Measurements from ENCODE around the gene RNF225. TPM values are rescaled to one million over a fixed set of nuclear protein-coding genes. Genes with fewer than 3 reads are reported as not detected.

RNF225 gene
- total RNA-seq, 1 donor from 2014 or later = not detected

Small RNA genes lying within 50 kb of the gene (microRNA-seq; reads per million reads assigned to microRNA genes)
- not detected for gene MIR4754

Other genes with a start within 250 kb of the RNF225 start
- gene ZNF329, start 244.9 kb upstream of the RNF225 start, total RNA-seq = 8.6 TPM
- gene ZNF274, start 212.6 kb upstream of the RNF225 start, total RNA-seq = 26.7 TPM
- 28.1 TPM for gene ZNF544, start 166.7 kb upstream of the RNF225 start, total RNA-seq
- 6.2 TPM for gene ZNF8, start 116.7 kb upstream of the RNF225 start, total RNA-seq
- 17.1 TPM for gene ERVK3-1, start 90.3 kb upstream of the RNF225 start, total RNA-seq
- gene ZSCAN22, start 68.7 kb upstream of the RNF225 start, total RNA-seq = 2.1 TPM
- 5.2 TPM for gene A1BG, start 42.2 kb upstream of the RNF225 start, total RNA-seq
- gene ZNF497, start 32.9 kb upstream of the RNF225 start, total RNA-seq = 0.40 TPM
- 0.54 TPM for gene ZNF837, start 14.6 kb upstream of the RNF225 start, total RNA-seq
- 394 TPM for gene RPS5, start 8.4 kb upstream of the RNF225 start, total RNA-seq
- 19.8 TPM for gene ZNF584, start 13.0 kb downstream of the RNF225 start, total RNA-seq
- gene ZNF132, start 44.5 kb downstream of the RNF225 start, total RNA-seq = 5.4 TPM
- 3.7 TPM for gene ZNF324B, start 56.0 kb downstream of the RNF225 start, total RNA-seq
- gene ZNF324, start 71.4 kb downstream of the RNF225 start, total RNA-seq = 5.1 TPM
- gene ZNF446, start 80.7 kb downstream of the RNF225 start, total RNA-seq = 5.8 TPM
- 2.0 TPM for gene SLC27A5, start 116.3 kb downstream of the RNF225 start, total RNA-seq
- gene ZBTB45, start 124.2 kb downstream of the RNF225 start, total RNA-seq = 13.8 TPM
- 140 TPM for gene TRIM28, start 148.4 kb downstream of the RNF225 start, total RNA-seq
- gene CHMP2A, start 159.4 kb downstream of the RNF225 start, total RNA-seq = 138 TPM
- 111 TPM for gene UBE2M, start 163.0 kb downstream of the RNF225 start, total RNA-seq
- gene MZF1, start 177.7 kb downstream of the RNF225 start, total RNA-seq = 12.4 TPM

Measured in cardiac septum (tissue), 1 donor.